ENCODE data around the gene ACRBP.

- TF ChIP-seq CTCF (IDR thresholded peaks at IDR 0.05; ENCODE audit: low read depth, low read length, poor library complexity, severe bottlenecking) (no peak), EZH2phosphoT487 (IDR thresholded peaks at IDR 0.05; ENCODE audit: borderline replicate concordance, low read length) (no peak)
Observed at GRCh38 chr12:6643569-6644256, 3.5 kb downstream of the ACRBP start.

All from DOHH2 (cell line).